Measurements from ENCODE around the gene SAT2. TPM values are rescaled to one million over a fixed set of nuclear protein-coding genes. Genes with fewer than 3 reads are reported as not detected.
"Not testable (repeated sequence)": the region's sequence is repeated elsewhere in the genome, so short reads cannot be mapped to it uniquely, and the experiment has no call there.

Gene SAT2
- total RNA-seq, 1 donor from 2014 or later, result 68.7 TPM

DNA sequence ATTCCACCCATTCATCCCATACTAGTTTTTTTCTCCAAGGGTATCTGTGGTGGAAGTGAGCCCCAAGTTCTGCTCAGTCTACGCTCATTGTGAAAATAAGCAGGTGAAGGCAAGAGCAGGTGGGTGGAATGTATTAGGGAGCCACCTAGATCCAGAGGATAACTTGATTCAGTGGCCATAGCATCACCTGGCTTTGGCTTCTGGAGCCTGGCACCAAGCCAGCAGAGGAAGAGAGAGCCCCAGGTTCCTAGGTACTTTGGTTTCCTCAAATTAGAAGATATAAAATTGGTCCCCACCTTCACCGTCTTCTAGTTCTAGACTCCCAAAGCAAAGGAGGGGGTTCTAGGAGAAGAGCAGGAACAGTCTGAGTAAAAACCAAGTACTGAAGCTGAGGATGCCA is 17.0 kb downstream of the SAT2 start:
- DNase-seq (ENCODE audit: low spot score), result no peak
- intact Hi-C loops (cut with DNase I), result no loop called here
- no peak for ATAC-seq

GRCh38 chr17:7606280-7606679 is 21.3 kb downstream of the SAT2 start:
- no peak for DNase-seq (ENCODE audit: low spot score)
- no peak for ATAC-seq
- intact Hi-C loops (cut with DNase I), result no loop called here

- intact Hi-C loops (cut with DNase I); DNase-seq (ENCODE audit: low spot score); ATAC-seq: not testable (repeated sequence)
Measured at GRCh38 chr17:7597561-7597960, 30.1 kb downstream of the SAT2 start.

DNA sequence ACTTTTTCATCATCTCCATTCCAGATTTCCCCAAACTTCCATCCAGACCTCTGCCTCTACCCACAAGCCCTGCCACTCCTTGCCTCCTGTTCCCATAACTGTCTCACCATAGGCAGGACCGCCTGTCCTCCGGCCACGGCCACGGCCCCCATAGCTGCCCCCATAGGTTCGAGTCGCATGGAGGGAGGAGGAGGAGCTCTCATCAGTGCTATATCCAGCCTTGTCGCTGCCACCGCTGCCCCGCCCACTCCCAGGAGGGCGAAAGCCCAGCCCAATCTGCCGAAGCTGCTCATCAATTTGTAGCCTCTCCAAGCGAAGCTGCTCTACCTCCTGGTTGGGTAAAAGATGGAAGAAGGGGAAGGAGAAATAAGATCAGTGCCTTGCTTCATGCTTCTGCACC is 34.3 kb downstream of the SAT2 start:
- DNase-seq (ENCODE audit: low spot score), result no peak
- no peak for ATAC-seq
- intact Hi-C loops (cut with DNase I), result no loop called here

GRCh38 chr17:7592422-7593021 is 35.1 kb downstream of the SAT2 start:
- intact Hi-C loops (cut with DNase I), result no loop called here
- DNase-seq (ENCODE audit: low spot score) (no peak), ATAC-seq (no peak)

- ATAC-seq (no peak), DNase-seq (ENCODE audit: low spot score) (no peak)
- intact Hi-C loops (cut with DNase I), result no loop called here
Measured at GRCh38 chr17:7591596-7591995, 36.0 kb downstream of the SAT2 start.

DNA sequence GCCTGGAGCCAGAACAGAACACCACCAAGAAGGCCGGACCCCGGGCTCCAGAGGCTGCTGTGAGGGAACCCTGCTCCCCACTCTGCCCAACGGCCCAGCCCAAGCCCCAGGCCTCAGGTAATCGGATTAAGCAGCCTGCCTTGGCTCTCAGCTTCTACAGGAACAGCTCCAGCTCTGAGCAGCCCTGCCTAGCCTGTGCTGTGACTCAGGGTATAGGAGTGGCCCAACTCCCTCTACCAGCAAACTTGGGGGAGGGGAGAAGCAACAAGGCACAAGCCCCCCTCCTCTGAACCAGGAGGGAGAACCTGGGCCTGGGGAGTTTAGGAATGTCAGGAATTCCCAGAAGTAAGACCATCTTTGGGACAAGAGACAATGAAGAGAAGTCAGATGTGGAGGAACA is 36.9 kb downstream of the SAT2 start:
- DNase-seq (ENCODE audit: low spot score), result no peak
- intact Hi-C loops (cut with DNase I), result no loop called here
- ATAC-seq, result no peak

- peak; percentile 6 for ATAC-seq
- DNase-seq (ENCODE audit: low spot score), result no peak
- intact Hi-C loops (cut with DNase I), result no loop called here
Measured at GRCh38 chr17:7589891-7590691, 37.5 kb downstream of the SAT2 start, which contains the start of gene SOX15. TSS of gene SOX15 (minus strand) at chr17:7590094. CDS start at chr17:7589676, 418 bp downstream.

DNA sequence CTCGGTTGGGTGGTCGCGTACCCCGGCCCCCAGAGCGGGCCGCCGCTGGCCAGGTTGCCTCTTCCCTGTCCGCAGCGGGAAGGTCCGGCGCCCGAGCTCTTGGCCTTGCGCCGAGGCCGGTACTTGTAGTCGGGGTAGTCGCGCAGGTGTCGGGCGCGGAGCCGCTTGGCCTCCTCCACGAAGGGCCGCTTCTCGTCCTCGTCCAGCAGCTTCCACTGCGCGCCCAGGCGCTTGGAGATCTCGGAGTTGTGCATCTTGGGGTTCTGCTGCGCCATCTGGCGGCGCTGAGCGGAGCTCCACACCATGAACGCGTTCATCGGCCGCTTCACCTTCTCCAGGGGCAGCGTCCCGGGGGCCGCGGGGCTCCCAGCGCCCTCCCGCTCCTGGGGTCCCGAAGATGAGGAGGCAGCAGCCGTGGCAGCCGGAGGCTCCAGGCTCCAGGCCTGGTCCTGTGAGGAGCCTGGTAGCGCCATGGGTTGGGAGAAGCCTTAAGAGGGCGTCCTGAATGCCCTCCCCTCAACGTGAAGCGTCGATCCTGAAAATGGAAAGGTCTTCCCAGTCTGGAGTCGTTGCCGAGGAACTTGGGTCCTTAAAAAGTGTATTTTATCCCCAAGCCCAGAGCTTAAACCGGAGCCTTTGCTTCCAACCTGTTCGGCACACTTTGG is 38.3 kb downstream of the SAT2 start:
- intact Hi-C loops (cut with DNase I), result no loop called here
- DNase-seq (ENCODE audit: low spot score) (peak; percentile 92), ATAC-seq (peak; percentile 92)

- no peak for DNase-seq (ENCODE audit: low spot score)
- peak; percentile 31 for ATAC-seq
- intact Hi-C loops (cut with DNase I), result no loop called here
Measured at GRCh38 chr17:7588553-7589203, 38.9 kb downstream of the SAT2 start.

DNA sequence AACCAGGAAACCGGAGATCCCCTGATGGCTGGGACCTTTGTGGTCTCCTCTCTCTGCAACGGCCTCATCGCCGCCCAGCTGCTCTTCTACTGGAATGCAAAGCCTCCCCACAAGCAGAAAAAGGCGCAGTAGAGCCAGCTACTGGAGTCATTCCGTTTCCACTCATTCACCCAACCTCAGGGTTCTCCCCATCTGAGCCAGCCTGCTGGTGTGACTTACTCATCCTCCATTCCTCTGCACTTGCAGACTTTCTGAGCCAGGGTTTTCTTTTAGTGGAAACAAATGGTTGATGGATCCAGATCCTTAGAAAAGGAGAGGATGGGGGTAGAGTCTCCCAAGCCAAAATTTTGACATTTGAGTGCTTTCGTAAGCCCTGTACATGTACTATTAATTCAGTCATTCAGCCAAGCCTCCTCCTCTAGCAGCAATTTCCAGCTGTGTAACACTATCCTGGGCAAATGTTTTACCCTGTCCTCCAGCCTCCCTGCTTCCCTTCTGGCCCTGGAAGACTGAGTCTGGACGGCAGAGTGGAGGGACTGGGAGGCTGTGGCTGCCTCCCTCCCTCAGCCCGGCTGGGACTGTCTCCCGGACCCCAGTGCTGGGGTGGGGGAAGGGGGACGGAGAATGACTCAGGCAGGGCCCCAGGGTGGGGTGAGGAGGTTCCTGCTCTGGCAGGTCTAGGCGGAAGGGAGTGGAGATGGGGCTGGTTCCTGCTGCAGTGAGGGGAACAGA is 40.0 kb downstream of the SAT2 start:
- intact Hi-C loops (cut with DNase I), result no loop called here
- DNase-seq (ENCODE audit: low spot score) (no peak), ATAC-seq (no peak)

GRCh38 chr17:7586673-7587419 is 40.8 kb downstream of the SAT2 start:
- DNase-seq (ENCODE audit: low spot score), result no peak
- intact Hi-C loops (cut with DNase I), result no loop called here
- ATAC-seq, result no peak

DNA sequence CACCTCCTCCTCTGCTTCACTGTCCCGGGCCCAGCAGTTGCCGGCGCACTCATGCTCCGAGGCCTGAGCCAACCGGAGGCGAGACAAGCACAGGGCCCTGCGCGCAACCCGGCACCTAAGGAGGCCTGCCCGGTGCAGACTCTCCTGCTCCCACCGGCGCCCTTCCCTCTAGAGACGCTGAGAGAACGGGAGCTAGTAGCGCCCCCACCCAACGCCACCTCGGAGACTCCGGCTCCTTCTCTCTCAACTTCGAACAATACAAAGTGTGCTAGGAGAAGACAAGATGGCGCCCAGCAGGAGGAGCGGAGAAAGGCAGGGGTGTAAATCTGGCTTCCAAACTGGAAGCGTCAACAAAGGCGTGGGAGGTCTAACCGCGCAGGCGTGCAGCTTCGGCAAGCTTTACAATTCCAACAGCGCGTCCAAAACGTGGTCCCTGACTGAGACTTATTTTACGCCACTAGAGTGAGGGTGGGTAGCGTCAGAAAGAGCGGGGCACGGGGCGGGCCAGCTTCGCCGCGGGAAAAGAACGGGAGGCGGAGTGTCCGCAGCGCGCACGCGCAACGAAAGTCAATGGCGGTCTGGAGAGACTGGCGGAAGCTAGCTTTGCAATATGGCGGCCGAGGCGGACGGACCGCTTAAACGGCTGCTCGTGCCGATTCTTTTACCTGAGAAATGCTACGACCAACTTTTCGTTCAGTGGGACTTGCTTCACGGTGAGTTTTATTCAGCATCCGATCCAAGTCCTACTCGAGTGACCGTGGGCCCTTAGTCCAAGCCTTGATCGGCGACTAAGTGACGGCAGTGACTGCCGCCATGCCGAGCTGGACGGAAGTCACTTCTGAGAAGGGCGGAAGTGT is 44.1 kb downstream of the SAT2 start, which contains the start of gene MPDU1:
MPDU1 (plus strand) TSS at position 600 of the 857 bp plus-strand sequence; CDS start at position 611, 11 bp downstream.
- intact Hi-C loops (cut with DNase I), result no loop called here
- peak; percentile 91 for ATAC-seq
- DNase-seq (ENCODE audit: low spot score), result peak; percentile 98

DNA sequence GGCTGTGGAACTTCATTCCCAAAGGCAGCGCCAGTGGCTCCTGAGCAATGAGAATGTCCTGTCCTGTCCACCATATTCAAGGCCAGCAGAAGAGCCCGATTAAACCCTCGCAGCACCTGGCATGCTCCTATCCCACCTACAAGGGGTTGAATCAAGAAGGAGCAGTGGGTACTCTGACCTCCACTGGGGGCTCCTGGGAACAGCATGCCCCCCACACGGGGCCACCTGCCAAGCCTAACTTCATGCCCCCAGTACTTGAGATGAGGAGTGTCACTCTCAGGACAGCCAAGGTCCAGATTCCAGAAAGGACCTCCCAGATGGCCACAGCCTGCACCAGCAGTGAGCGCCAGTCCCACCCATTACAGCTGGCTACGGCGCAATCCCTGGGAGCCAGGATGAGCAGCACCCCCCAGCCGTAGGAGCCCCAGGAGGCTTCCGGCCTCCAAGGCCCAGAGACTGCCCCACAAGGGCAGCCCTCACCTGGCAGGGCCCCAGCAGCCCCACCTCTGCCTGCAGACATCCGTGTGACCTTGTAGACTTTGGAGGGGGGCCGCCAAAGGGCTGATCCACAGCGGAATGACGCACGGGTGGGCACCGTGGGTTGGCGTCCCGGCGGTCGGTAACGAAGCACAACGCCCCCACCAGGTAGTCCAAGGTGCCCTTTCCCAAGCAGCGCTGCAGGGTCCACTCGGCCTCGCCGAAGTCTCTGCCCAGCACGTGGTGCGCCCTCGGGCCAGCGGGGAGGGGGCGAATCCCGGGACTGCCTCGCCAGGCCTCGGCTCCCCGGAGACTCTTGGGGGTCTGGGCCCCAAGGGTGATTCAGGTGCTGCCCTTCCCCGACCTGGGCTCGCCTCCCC is 45.0 kb downstream of the SAT2 start:
- DNase-seq (ENCODE audit: low spot score), result peak; percentile 80
- ATAC-seq, result no peak
- intact Hi-C loops (cut with DNase I), result no loop called here

- DNase-seq (ENCODE audit: low spot score), result no peak
- intact Hi-C loops (cut with DNase I), result no loop called here
- no peak for ATAC-seq
Measured at GRCh38 chr17:7580604-7581575, 46.7 kb downstream of the SAT2 start.

Data from sciatic nerve (tissue), 2 donors.